GM12891 (cell line): Measurements from ENCODE around the gene DHDDS.
"Not testable (repeated sequence)": the region's sequence is repeated elsewhere in the genome, so short reads cannot be mapped to it uniquely, and the experiment has no call there.

ENCODE experiments used
- POLR2A ChIP-seq: IDR thresholded peaks from 2 replicates; pipeline ENCODE4 v1.6.1; 2011; ENCODE audit warnings: low read depth, low read length, control low read depth
- POLR2AphosphoS5 ChIP-seq: IDR thresholded peaks from 2 replicates; pipeline ENCODE4 v1.6.1; 2011; ENCODE audit warnings: low read depth, low read length, control low read depth

GRCh38 chr1:26515836-26516235 is 83.7 kb downstream of the DHDDS start:
- not testable (repeated sequence) for TF ChIP-seq POLR2AphosphoS5, POLR2A
